Activated gamma-delta T cell treated with anti-CD3 and anti-CD28 coated beads, Interleukin-2, amount 50 U/mL, for 16 hours (primary cell): ENCODE data around the gene RTL5.
A peak's percentile ranks its signal among the peaks of the same experiment; 100 is the strongest.

ENCODE experiments used
- DNase-seq: peaks from one replicate; pipeline ENCODE4 v3.0.0-alpha.2; 2020; ENCODE audit warnings: low read depth

RTL5 gene

DNA sequence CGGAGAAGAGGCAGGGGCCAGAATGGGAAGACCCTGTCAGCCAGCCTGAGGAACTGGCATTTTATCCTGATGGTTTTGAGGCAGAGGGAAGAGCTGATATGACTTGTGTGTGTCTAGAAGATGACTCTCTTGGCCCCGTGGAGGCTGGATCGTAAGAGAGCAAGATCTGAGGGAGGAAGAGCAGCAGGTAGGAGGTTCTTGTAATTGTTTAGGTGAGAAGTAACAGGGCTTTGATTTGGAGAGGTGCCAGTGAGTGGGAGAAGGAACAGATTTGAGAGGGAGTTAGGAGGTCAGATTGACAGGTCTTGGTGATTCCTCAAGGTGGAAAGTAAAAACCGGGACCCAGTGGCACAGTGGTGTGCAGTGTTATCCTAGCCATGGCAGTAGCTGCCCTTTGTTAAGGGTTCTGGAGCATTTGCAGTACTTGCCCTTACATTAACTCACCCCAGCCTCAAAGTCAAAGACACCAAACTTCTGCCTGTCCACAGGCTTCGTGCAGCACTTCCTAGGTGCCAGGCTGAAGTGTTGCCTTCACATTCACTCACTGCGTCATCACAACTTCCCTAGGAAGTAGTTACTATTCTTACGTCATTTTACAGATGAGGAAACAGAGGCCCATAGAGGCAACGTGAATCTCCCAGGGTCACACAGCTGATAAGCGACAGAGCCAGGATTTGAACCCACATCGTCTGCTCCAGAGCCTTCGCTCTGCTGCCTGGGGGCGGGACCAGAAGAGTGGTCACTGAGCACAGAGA is 23.7 kb downstream of the RTL5 start:
- DNase-seq = no peak

DNA sequence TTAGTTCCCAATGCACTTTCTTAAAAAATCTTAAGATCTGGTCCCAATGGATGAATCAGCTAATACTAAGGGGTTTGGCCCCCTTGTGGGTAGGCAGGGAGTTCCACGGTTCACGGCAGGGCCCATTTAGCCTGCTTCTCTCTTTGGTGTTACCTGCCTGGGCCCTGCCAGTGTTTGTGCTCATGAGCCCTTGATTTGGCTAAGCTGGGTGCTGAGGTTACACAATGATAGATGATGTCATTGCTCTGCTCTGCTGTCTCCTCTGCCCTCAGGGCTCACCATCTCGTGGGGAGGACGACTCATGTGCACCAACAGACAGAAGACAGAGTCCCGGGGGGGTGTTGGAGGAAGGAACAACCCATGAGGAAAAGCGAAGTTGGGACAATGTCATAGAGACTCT is 24.4 kb downstream of the RTL5 start:
- no peak for DNase-seq

DNA sequence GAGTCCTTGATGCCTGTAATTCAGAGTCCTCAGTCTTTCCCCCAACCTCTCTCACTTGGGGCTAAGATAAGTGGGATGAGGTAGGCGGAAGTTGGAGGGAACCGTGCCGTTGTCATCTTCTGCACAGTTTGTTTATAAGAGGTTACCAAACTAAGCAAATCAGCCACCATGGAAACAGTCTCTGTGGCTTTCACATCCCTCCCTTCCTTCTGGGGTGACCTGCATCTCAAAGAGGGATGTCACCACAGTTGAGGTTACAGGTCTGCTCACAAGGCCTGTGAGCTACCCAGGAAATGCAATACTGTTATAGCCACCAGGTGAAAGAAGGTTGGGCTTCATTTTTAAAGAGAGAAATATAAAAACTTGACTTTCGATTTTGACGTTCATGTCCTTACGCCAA is 26.3 kb downstream of the RTL5 start:
- peak; percentile 36 for DNase-seq

DNA sequence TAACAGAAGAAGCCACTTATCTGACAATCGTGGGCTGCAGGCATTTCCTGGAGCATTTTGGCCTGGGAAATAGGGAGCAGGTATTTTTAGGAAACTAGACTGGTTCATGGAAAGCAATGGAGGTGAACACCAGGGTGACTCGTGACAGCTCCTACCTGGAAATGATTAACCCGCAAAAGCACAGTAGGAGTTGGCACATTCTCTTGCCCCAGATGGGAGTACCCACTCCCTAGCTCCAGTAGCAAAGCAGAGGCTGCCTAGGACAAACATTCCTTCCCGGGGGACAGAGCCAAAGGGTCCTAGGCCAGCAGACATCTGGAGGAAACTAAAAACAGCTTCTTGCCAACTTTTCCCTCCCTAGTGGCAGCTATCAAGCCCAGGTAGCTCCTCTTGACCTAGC is 29.0 kb downstream of the RTL5 start:
- no peak for DNase-seq

DNA sequence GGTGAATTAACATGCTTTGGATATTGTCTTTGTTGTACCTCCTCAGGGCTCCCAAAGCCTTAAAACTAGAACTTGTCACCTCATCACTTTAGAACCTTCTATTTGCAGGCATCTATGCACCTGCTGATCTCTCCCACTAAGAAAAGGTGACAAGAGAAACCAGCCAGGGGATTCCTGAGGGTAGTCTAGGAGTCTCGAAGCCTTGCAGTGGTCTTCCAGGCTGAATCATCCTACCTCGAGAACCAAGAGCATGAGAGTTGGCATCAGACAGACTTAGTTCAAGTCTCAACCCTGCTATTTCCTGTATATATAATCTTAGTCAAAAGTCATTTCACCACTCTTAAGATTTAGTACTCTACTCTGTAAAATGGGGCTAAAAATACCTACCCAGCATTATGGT is 29.6 kb downstream of the RTL5 start:
- no peak for DNase-seq

DNA sequence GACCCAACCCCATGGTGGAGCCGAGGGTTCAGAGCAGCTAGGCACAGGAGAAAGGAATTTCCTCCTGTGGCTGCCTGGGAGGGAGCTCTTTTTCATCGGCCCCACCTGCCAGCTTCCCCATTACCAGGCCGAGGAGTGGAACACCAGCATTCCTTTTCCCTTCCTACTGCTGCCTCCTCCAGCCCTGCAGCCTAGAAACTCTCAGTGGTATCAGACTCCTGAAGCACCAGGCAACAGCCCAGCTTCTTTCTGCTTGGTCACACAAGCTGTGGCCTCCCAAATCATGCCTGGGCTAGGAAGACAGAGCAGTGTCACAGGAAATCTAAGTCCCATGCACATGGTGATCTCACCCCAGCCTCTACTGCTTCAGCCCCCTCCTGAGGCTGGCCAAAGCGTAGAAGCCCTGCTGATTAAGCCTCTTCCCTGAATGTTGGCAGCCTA is 30.1 kb downstream of the RTL5 start:
- no peak for DNase-seq

DNA sequence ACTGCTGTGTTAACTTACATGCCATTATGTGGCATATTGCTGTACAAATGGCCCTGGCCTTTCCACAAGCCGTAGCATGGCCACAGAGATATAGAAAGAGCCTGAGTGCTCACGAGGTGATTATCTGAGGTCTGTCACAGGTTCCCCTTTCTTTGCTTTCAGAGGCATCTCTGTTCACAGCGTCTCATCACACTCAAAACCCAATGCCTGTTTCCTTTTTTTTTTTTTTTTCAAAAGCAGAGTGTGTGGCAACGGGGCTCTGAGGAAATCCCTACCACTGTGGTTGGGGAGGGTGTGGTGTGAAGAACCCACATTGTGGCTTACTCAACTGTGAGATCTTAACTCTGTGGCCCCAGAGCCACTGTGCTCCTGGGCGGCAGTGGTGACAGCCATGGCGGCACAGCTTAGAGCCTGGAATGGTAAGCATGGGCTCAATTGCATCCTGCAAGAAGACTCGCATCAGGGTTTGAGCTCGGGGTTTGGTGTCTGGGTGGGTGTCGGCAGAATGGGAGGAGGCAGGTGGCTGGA is 30.8 kb downstream of the RTL5 start:
- DNase-seq = peak; percentile 63

DNA sequence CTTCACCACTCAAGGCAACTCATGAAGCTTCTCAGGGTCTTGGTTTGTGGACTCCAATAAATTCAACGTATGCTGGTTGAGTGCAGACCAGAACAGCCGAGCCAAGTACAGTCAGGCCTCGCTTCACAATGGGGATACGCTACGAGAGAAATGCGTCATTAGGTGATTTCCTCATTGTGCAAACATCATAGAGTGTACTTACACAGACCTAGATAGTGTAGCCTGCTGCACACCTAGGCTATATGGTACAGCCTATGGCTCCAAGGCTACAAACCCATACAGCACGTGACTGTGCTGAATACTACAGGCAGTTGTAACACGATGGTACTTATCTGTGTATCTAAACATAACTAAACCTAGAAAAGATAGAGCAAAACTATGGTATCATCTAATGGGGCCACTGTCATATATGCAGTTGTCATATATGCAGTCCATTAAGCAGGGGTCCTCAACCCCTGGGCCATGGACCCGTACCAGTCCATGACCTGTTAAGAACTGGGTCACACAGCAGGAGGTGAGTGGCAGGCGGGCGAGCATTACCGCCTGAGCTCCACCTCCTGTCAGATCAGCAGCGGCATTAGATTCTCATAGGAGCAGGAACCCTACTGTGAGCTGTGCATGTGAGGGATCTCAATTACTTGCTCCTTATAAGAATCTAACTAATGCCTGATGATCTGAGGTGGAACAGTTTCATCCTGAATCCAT is 31.5 kb downstream of the RTL5 start:
- DNase-seq = no peak

DNA sequence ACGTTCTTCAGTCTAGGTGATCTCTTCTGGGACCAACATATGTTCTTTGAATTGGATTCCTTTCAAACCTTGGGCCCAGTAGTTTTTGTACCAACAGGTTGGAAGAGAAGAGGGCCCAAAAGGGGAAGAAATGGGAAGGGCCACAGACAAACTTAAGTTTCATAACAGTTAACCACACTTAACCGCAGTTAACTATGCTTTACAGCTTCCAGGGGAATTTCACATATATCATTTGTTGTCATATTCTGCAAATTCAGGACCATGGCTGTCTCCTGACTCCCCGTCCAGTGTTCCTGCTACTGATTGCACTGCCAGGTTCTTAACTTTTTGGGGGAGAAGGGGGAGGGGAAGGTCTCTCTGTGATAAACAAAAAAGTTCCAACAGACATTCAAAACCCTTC is 34.6 kb downstream of the RTL5 start:
- no peak for DNase-seq

DNA sequence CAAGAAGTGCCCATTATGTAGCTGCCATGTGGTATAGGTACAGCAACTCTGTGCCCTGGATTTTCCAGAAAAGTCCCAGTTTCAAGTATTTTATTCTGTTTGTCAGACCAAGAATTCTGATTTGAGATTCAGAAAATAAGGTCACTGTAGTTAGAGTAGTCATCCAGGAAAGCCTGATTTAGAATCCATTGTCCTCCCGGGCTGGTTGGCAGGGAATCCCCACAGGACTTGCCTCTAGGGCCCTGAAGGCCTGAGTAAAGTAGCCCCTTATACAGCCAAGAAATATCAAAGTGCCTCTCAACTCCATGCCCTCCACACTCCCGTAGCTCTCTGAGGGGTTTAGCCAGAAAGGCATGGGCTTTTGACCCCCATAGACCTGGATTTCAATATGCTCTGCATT is 36.3 kb downstream of the RTL5 start:
- DNase-seq = no peak

DNA sequence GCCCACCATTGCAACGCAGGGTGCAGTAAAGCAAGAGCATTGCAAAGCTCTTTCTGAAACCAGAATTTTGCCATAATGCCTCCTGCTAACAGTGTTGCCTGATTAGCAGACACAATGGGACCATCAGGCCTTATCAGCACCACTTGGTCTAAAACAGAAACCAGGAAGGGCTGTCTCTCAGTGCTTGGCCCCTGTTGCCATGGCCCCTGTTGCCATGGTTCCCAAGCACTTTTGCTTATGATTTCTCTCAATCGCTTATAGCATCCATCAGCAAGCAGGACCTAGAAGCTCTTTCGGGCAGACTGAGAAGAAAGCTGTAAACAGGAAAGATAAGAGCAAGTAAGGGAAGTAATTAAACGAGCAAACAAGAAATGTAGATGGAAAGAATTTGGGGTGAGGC is 36.8 kb downstream of the RTL5 start:
- DNase-seq = peak; percentile 36

DNA sequence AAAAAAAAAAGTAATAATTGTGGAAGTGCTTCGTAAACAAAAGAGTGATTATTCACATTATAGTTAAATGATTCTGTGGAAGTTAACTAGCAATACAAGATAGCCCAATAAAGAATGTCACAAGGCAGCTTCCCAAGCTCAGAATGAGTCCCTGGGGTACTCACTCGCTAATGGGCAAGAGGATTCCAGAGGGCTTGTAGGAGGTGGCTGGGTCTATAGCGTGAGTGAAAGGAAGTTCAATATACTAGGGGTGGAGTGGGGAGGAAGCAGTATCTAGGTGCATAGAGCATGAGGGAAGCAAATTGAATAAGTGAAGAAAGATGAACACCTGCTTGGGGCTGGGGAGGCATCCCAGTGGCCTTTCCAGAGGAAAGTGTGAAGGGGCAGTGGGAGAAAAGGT is 42.5 kb downstream of the RTL5 start:
- no peak for DNase-seq

DNA sequence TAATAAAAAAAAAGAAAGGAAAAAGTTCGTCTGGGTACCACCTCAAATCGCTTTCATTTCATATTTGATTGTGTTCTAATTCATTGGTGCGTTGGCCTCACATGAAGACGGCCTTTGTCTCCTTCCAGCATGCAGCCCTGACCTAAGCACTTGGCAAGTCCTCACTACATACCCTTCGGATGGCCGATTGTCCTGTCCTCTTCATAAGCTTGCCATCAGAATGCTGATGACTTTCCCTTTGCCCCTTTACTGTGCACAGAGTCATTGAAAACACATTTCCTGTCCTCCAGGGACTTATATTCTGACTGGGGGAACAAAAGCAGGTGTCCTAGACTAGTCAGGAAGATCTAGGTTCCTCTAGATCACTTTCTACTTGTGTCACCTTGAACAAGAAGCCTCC is 43.0 kb downstream of the RTL5 start:
- no peak for DNase-seq

DNA sequence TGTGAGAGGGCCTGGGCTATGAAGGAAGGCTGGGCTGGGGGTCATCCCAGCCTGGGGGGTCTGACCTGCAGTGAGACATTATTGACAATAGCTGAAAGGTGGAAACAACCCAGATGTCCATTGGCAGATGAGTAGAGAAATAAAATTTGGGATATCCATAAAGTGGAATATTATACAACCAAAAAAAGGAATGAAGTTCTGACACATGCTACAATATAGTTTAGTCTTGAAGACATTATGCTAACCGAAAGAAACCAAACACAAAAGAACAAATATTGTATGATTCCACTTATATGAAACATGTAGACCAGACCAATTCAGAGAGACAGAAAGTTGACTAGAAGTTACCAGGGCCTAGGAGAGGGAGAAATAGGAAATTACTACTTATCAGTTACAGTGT is 44.7 kb downstream of the RTL5 start:
- DNase-seq = no peak

DNA sequence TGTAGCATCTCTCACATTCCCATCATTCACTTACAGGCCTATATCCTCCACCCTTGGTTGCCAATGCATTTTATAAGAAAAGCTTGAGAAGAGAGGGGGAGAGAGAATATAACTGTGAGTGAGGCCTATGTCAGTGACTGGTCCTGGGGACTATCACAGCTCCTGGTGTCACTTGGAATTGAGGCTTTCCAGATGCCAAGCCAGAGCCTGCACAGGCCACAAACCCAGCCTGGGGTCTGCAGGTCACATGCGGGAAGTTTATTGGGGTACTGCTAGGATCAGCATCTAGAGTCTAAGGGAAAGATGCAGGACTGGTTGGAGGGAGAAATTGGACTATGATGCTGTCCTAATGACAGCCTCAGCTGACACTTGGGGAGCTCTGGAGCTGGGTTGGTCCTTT is 47.6 kb downstream of the RTL5 start:
- DNase-seq = no peak

DNA sequence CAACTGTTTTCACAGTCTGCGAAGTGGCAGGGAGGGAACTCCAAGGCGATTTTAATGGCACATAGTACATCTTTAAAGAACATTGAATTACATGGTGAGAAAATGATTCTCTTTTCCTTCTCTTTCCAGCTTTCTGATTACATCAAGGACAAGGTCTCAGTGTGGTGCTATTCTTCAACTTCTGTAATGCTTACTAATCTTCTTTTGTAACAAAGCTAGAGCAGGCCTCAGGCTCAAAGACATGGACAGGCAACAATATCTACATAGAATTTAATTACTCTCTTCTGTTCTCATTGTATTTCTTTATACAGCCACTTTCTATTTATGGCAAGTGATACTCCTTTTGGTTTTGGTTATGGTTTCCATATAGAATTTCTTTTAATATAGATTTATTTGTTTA is 48.4 kb downstream of the RTL5 start:
- no peak for DNase-seq

DNA sequence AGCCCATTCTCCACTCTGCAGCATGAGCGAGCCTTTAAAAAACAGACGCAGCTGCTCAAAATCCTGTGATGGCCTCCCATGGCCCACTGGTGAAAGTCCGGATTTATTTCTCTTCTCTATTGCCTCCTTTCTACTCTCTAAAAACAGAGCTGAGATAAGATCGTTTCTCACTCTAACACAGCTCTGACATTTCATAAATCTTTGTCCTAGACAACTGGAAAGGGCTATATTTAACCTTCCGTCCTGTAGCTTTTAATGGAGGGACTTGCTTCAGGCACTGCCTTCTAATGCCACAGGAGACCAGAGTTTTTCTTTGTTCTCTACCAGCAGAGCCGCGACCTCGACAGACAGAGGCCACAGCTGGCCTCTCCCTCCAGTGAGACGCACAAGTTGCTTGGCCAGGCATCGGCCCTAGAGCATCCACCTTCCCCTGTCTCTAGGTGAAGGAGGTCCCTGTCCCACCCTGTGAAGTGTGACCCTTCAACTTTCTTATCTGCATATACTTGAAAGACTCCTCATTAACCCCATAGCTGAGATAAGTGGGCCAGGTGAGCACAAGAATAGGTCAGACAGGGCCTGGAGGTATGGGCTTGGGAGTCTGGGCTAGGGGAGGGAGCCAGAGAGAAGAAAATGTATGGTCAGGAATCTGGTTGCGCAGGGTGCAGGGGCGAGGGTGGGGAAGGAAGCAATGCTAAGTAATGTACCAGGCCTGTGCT is 50.0 kb downstream of the RTL5 start:
- no peak for DNase-seq

DNA sequence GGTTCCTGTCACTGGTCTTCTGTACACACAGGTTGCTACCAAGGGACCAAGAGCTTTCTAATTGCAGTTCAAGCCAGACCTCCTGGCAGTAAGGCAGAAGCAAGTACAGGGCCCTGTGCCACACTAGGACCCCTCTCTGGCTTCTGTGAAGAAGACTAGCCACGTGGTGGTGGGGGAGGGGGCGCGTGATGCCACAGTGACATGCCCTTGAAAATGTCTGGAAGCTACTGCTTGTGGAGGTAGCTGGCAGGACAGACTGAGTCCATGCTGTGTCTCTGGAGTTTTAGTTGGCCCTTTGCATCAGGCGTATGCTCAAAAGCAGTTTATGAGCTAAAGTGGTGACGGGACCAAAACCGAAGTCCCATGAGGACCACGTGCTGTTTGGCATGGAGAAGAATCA is 50.9 kb downstream of the RTL5 start:
- no peak for DNase-seq

DNA sequence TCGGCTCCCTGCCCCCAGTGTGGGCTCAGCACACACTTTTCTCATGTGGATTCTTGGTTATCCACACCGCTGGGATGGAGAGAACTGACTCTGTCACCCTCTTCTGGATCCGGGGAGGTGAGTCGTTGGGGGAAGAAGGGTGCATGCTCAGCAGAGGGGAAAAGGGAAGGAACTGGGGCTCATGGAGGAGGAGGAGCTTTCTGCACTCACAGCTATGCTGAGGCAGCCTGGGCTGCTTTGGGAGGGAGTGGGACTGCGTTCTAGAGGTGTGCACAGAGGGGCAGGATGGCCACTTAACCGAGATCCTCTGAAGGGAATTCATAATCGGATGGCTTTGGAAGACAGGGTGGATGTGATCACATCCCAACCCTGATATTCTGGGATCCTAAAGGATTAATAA is 51.6 kb downstream of the RTL5 start:
- DNase-seq = no peak

DNA sequence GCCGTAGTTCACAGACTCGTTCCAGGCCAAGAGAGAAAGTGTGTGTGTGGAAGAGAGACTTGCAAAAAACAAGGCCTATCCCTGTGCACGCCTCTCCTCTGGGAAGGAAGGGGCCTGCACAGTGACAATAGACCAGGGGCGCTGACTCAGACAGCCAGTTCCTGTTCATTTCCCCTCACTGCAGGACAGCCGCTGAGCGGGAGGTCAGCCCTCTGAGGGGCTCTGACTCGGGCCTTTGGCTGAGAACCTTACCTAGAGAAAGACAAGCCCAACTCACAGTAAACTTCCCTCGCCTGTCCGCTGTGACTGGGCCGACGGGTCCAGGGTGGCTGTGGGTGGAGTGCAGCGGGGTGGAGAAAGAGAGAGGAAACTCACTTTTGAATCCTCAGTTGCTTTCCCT is 52.1 kb downstream of the RTL5 start:
- DNase-seq = no peak

DNA sequence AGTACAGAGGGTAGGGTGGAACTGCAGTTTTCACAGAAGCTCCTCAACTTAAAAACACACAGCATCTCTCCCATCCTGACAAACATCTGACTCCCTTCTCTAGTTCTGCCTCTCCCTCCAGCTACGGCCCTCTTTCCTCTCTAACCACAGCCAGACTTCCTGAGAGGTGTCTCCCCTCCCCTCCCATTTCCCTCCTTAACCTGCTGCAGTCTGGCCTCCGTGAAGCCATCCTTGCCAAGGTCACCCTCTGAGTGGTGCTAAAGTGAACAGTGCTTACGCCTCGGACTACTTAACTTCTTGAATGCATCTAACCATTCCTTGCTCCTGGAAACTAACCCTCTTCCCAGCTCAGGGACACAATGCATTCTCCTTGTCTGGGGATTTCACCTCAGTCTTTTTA is 53.3 kb downstream of the RTL5 start:
- no peak for DNase-seq
